CD4-positive, alpha-beta T cell treated with Interleukin-21 for 1 hour (primary cell): Measurements from ENCODE around the gene MRTFA.
"Not testable (repeated sequence)": the region's sequence is repeated elsewhere in the genome, so short reads cannot be mapped to it uniquely, and the experiment has no call there.

Experiments used
- DNase-seq: peaks from one replicate; pipeline ENCODE4 v3.0.0-alpha.2; 2020

The MRTFA gene

DNA sequence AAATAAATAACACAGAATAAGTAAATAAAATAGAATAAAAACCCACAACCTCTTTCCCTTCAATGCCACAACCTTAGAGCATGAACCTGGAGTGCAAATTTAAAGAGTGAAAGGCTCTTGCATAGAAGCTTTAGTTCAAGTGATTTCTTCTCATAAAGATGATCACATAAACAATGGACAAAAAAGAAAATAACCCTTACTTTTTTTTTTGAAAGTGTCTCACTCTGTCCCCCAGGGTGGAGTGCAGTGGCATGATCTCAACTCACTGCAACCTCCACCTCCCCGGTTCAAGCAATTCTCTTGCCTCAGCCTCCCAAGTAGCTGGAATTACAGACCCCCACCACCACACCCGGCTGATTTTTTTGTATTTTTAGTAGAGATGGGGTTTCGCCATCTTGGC is 10.7 kb downstream of the MRTFA start:
- not testable (repeated sequence) for DNase-seq

DNA sequence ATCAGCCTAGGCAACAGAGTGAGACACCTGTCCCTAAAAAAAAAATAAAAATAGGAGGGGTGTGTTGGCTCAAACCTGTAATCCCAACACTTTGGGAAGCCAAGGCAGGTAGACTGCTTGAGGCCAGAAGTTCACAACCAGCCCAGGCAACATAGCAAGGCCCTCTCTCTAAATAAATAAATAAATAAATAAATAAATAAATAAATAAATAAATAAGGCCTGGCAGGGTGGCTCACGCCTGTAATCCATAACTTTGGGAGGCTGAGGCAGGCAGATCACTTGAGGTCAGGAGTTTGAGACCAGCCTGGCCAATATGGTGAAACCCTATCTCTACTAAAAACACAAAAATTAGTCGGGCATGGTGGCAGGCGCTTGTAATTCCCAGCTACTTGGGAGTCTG is 11.2 kb downstream of the MRTFA start:
- not testable (repeated sequence) for DNase-seq

DNA sequence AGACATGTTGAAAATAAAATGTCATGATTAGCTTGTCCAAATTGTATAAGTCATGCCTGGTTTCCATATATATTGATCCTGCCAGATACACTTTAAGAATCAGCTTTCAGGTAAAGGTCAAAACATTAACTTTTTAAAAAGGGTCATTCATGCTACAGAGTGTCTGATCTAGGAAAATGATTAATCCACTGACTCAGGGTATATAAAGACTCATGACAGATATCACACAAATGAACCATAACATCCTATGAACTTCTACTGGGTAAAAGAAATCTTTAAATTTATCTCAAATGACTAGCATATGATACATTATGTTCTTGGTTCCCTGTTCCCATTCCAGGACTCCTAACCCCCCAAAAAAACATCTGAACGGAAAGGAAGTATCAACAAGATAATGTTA is 11.7 kb downstream of the MRTFA start:
- no peak for DNase-seq

DNA sequence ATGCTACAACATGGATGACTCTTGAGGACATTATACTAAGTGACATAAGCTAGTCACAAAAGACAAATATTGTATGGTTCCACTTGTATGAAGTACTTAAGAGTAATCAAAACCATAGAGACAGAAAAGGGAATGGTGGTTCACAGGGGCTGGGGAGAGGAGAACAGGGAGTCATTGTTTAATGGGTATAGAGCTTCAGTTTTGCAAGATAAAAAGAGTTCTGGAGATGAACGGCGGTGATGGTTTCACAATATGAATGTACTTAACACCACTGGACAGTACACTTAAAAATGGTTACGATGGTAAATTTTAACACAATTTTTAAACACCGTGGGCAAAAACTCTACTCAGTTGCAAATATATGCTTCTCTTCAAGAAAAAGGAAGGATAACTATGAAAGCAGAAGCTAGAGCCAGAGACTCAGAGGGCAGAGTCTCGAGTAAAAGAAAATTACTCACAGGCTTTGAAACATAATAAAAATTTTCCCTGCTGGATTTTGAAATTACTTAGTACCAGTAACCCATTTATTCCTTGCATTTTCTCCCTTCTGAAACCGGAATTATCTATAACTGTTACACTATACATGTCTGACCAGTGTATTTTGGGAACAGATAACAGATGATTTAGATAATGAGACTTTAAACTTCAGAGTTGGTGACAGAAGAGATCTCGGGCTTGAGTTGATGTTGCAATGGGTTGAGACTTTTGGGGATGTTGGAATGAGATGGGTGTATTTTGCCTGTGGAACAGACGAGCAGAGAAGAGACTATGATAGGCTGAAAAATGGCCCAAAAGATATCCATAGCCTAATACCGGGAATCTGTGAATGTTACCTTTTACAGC is 15.0 kb downstream of the MRTFA start:
- DNase-seq: no peak

DNA sequence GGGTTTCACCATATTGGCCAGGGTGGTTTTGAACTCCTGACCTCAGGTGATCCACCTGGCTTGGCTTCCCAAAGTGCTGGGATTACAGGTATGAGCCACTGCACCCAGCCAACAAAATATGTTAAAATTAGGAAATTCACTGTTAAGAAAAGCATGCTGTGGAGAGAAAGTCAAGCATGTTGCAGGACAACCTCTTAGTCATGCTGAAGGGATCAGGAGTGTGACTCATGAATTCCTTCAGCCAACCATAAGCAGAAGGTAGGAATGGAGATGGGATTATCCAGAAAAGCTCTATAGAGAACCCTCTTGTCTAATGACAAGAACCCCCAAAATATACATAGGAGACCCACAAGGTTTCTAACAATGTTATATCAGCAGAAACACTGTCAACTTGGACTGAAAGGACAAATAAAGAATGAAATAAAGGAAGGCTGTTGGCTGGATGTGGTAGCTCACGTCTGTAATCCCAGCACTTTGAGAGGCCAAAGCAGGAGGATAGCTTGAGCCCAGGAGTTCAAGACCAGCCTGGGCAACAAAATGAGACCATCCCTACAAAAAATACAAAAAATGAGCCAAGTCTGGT is 16.0 kb downstream of the MRTFA start:
- no peak for DNase-seq

DNA sequence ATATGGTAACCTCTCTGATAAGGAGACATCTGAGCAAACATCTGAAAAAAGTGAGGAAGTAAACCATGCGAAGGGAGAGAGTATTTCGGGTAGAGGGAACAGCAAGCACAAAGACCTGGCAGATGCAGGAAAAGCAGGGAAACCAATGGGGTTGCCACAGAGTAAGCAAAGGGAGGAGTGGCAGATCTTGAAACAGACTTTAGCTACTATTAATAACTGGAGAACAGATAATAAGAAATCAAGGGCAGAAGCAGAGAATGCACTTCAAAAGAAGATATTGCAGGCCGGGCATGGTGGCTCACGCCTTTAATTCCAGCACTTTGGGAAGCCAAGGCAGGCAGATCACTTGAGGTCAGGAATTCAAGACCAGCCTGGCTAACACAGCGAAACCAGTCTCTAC is 18.1 kb downstream of the MRTFA start:
- no peak for DNase-seq

DNA sequence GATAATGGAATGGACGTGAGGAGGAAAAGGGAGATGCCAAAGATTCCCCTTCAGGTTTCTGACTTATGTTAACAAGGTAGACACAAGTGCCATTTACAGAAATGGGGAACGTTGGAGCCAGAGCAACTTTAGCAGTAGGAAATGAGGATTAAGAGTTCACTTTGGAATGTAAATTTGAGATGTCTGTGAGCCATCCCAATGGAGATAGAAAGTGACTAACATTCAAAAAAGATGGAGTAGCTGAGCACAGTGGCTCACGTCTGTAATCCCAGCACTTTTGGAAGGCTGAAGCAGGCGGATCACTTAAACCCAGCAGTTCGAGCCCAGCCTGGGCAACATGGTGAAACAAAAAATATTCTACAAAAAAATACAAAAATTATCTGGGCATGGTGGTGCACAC is 19.9 kb downstream of the MRTFA start:
- DNase-seq: no peak

DNA sequence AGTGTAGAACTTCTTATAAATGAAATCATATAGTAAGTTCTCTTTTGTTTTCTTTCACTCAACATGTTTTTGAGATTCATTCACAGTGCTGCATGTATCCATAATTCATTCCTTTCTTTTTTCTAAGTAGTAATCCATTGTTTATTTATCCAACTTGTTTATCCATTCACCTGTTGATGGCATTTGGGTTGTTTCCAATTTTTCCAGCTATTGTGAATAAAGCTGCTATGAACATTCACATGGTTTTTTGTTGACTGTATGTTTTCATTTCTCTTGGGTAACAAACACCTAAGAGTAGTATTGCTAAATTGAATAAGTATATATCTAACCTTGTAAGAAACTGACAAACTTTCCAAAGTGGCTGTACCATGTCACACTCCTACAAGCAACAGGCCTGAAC is 23.5 kb downstream of the MRTFA start:
- DNase-seq: no peak

DNA sequence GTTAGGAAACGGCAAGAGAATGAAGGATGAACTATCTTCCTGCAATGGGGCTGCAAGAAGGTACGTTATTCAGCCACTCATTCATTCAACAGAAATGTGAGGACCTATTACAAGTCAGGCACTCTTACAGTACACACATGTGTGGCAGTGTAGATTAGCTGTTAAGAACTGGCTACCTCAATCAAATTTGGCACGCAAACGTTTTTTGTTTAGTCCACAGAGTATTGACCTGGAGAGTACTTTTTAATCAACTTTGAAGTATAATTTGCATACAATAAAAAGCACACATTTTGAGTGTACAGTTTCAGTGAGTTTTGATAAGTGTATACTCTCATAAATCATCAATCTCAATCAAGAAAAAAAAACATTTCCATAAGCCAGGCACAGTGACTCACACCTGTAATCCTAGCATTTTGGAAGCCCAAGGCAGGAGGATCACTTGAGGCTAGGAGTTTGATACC is 24.2 kb downstream of the MRTFA start:
- no peak for DNase-seq

DNA sequence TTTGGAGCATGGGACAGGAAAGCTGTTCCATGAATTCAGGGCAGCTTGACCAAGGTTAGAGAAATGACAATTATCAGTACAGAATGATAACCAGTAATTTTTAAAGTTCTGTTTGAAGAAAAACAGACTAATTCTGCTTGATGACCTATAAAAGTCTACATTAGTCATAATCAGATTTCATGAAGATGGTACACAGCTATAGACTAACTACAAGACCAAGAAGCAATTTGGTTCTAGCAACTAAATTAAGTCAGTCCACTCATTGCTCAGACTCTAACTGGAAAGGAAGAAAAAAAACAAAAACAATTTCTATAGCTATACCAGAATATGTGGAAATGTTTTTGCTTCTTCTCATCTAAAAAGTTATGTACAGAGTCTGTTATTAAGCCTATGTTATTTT is 24.9 kb downstream of the MRTFA start:
- DNase-seq: no peak

DNA sequence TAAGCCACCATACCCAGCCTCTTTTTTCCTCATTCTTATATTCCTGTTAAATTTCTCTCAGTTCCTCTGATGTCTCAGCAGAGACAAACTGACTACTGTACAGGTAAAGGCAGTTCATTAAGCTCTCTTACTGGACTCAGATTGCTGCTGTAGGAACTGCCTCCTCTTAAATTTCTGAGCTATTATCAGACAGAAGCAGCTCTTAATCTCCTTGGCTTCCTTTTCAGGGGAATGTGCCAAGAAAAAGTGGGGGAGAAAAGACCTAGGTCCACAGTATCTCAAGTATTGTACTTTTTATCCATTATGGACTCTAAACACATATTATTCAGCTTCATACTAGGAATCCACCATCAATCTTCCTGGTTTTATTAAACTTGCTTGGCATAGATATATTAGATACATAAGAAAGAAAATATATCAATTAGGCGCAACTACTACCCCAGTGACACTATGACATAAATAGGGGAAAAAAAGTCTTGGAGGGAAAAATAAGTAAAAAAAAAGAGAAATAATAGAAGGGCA is 26.1 kb downstream of the MRTFA start:
- DNase-seq: no peak

DNA sequence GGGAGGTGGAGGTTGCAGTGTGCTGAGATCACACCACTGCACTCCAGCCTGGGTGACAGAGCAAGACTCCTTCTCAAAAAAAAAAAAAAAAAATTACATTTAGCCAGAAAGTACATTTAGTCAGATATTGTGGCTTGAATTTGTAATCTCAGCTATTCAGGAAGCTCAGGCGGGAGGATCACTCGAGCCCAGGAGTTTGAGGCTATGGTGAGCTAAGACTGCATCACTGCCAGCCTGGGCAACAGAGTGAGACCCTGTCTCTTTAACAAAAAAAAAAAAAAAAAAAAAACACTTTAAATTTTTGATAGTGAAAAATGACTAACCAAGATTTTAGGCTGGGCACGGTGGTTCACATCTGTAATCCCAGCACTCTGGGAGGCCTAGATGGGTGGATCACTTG is 27.3 kb downstream of the MRTFA start:
- DNase-seq: no peak

DNA sequence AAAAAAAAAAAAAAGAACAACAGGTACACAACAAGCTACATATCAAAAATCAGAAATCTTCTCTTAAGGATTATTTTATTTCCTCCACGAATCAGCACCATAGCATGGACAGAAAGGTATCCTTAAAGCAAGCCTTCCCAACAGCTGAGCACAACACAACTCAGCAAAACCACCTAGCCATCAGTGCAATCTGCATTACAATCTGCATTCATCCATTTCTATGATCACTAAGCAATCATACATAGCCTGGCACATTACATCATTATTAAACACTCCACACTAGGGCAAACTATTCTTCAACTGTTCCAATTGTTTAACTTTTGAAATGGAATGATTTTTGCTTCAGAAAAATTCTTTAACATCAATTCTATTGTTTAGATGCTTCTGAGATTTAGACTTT is 29.0 kb downstream of the MRTFA start:
- no peak for DNase-seq

DNA sequence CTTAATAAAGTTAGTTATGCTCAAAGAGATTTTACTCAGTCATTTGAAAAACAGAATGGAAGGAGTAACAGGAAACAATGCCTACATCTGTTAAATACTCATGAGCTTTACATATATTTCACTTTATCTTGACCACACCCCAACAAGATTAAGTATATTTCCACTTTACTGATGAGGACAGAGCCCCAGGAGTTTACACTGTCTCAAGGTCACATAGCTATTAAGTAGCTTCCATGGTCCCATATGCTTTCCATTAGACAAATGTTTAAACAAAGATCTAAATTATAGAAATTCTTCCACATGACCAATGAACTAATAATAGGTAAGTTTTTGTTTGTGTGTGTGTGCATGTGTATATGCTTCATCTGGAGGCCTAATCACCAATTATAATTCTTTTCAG is 30.2 kb downstream of the MRTFA start:
- DNase-seq: no peak

DNA sequence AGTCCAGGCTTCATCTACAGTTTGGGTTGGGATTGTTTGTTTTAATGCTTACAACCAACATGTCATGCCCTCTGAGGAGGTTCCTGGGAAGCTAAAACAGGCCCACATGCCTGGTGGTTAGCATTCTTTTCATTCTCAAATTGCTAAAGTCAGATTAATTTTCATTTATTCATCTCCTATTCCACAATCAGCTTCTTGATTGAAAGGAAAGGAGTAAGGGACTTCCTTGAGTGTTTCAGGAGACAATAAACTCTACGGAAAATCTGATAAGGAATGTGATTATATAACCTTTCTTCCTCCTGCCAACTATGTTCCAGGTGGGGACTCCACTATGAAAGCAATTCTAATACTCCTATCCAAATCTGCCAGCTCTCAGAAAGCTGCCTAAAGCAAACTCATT is 30.8 kb downstream of the MRTFA start:
- DNase-seq: no peak

DNA sequence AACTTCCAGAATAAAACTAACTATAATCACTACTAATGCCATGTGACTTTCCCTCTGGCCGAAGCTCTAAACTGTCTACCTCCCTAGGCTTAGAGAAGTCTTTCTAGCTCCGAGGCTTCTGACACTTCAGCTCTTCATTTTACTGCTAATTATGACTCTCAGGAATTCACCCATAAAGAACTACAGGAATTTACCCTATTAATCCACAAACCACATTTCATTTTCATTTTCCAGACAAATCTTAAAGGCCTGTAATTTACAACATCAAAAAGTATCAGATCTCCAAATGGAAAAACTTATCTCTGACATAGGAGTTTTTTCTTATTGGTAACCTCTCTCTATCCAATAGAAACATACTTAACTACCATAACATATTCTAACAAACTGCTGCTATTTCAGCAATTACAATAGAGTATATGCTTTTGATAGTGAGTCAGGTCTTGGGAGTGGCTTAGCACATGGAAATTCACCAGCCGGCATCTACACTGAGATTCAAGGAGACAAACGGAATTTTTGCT is 33.4 kb downstream of the MRTFA start:
- DNase-seq: no peak

DNA sequence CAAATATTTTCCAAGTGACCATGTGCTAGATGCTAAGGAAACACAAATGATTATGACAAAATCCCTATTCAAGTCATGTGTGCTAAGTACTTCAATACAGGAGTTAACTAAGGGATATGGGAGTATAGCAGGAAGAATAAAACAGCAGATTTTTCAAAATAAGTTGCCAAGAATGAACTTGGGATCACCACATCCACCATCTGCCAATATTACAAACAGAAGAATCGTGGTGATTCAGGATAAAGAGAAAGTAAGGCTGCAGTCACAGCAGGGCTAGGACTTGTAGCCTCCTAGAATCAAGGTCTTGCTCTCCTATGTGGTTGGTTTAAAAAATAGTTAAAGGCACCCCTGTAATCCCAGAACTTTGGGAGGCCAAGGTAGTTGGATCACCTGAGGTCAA is 34.3 kb downstream of the MRTFA start:
- DNase-seq: no peak

DNA sequence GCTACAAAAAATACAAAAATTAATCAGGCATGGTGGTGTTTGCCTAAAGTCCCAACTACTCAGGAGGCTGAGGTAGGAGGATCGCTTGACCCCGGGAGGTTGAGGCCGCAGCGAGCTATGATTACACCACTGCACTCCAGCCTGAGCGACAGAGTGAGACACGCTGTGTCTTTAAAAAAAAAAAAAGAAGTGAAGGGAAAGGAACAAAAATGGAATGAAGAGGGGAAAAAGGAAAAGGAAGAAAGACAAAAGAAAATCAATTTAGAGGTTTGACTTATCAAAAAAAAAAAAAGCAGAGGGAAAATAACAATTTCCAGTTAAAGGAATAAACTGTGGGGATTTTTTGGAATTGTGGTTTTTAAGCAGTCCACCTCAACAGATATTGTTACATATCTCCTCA is 36.8 kb downstream of the MRTFA start:
- DNase-seq: no peak

DNA sequence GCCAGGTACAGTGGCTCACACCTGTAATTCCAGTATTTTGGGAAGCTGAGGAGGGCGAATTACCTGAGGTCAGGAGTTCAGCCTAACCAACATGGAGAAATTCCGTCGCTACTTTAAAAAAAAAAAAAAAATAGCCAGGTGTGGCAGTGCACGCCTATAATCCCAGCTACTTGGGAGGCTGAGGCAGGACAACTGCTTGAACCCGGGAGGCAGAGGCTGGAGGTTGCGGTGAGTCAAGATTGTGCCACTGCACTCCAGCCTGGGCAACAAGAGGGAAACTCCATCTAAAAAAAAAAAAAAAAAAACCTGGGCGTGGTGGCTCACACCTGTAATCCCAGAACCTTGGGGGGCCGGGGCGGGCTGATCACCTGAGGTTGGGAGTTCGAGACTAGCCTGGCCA is 37.8 kb downstream of the MRTFA start:
- DNase-seq: not testable (repeated sequence)

DNA sequence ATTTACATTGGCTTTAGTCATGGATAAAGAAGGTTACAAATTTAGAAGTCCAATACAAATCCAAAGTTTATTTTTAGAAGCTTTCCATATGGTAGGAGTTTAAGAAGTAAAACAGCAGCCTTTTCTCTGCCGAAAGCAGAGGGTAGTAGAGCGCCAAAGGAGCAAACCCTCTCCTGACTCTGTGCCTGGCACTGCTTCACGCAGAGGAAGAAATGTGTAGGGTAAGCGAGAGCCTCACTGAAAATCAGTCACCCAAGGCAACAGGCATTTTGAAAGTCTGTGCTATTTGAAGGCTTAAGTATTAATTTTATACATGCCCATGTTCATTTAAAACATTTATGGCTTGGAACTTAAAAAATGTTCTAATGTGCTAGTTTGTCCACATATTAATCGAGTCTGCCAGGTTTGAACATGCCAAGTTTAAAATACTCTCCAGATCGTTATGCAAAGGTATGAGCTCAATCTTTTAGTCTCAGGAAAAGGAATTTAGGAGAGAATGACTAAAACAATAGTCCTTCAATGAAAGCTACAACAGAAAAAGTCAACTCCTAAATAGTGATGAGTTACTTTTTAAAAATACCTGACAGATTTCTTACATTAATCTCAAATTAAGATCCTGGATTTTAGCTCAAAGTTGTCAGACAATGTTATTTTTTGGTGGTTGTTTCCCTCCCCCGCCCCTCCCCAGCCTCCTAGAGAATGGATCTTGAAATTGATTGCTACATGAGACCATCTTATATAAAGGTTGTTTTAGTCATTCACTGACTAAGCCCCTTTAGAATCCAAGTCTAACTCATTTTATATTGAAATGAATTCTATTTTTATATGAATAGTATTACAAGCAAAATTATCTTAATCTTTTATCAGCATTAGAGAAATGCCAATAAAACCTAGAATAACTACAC is 38.7 kb downstream of the MRTFA start:
- no peak for DNase-seq

DNA sequence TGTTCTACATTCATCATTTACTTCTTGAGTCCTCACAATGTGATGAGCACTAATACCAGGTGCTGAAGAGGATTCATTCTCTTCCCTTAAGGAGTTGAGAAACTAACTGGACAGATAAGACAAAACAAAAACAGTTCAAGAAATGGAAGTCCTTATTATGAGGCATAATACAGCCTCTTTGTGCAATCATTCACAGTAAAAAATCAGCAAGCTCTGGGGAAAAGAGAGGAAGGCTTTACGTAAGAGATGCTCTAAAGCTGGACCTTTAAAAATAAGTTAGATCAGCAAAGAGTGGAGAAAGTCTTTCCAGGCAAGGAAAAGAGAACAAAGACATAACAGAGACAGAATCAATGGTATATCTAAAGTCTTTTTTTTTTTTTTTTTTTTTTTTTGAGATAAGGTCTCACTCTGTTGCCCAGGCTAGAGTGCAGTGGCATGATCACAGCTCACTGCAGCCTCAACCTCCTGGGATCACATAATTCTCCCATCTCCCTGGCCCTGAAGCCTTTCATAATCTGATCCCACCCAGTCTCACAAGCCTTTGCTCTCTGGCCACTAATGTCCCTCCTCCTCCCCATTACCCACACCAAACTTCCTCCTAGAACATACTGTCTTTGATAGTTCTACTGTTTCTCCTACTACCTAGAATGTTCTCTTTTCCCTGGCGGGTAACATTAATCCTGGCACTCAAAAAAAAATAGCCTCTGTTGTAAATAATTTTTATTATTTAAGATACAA is 40.9 kb downstream of the MRTFA start:
- DNase-seq: no peak

DNA sequence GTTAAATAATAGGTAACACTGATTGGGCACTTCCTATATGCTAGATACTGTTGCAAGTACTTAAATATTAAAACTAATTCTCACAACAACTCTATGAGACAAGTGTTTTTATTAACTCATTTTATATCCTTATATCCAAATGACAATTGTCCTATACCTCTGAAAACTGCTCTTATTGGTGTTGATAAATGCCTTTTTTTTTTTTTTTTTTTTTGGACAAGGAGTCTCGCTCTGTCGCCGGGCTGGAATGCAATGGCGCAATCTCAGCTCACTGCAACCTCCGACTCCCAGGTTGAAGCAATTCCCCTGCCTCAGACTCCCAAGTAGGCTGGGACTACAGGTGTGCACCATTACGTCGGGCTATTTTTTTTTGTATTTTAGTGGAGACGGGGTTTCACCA is 41.6 kb downstream of the MRTFA start:
- no peak for DNase-seq

DNA sequence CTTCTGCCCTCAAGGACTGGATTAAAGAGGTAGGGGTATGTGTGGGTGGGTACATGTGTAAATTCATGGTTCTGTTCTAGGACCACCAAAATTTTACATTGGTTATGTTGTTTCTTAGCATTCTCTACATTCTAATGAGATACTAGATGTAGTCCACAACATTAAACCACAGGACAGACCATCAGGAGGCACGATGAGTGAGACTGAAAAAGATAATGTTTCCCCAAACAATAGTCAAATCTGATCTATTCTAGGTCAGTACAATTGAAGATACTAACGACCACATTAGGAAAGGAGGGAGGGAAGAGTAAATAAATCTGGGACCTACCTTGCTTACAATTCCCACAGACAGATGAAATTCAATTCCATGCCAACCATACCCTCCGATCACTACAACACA is 42.2 kb downstream of the MRTFA start:
- no peak for DNase-seq
